HG03571 (cell line): ENCODE data around the gene ZNF710.

Experiments used
- ATAC-seq: cut with Tn5 transposase; IDR thresholded peaks from one replicate; pipeline ENCODE4 v1.9.1; 2021; ENCODE audit not compliant: unreplicated experiment

ZNF710 gene

GRCh38 chr15:89991312-89991711, 9.8 kb upstream of the ZNF710 start:
- no peak for ATAC-seq

- ATAC-seq: no peak
These were observed 7.8 kb upstream of the ZNF710 start for GRCh38 chr15:89993349-89993748.

GRCh38 chr15:89997079-89997478, 4.0 kb upstream of the ZNF710 start:
- ATAC-seq: no peak

- no peak for ATAC-seq
These were observed 2.9 kb upstream of the ZNF710 start for GRCh38 chr15:89998141-89998661.

- no peak for ATAC-seq
These were observed 2.0 kb upstream of the ZNF710 start for GRCh38 chr15:89998923-89999675.

- no peak for ATAC-seq
These were observed 1.4 kb upstream of the ZNF710 start for GRCh38 chr15:89999676-90000185.

- no peak for ATAC-seq
These were observed 730 bp upstream of the ZNF710 start for GRCh38 chr15:90000186-90001001.

GRCh38 chr15:90001683-90002427, 731 bp downstream of the ZNF710 start:
- no peak for ATAC-seq

- no peak for ATAC-seq
These were observed 1.3 kb downstream of the ZNF710 start for GRCh38 chr15:90002428-90002844.

GRCh38 chr15:90003736-90004135, 2.6 kb downstream of the ZNF710 start:
- no peak for ATAC-seq

GRCh38 chr15:90004252-90004651, 3.1 kb downstream of the ZNF710 start:
- ATAC-seq: no peak

- ATAC-seq: no peak
These were observed 3.5 kb downstream of the ZNF710 start for GRCh38 chr15:90004671-90005070.

GRCh38 chr15:90006217-90007075, 5.3 kb downstream of the ZNF710 start:
- no peak for ATAC-seq

- no peak for ATAC-seq
These were observed 5.9 kb downstream of the ZNF710 start for GRCh38 chr15:90007076-90007460.

GRCh38 chr15:90008607-90009006, 7.5 kb downstream of the ZNF710 start:
- ATAC-seq: no peak

- ATAC-seq: no peak
These were observed 8.3 kb downstream of the ZNF710 start for GRCh38 chr15:90009301-90010022.

GRCh38 chr15:90011705-90012104, 10.6 kb downstream of the ZNF710 start:
- no peak for ATAC-seq

GRCh38 chr15:90013503-90013937, 12.4 kb downstream of the ZNF710 start:
- no peak for ATAC-seq

- no peak for ATAC-seq
These were observed 14.2 kb downstream of the ZNF710 start for GRCh38 chr15:90015294-90015693.
